Testis (tissue), 3 donors: ENCODE measurements around the gene KDM1A. TPM values are rescaled to one million over a fixed set of nuclear protein-coding genes. Genes with fewer than 3 reads are reported as not detected.

Experiments
- DNase-seq: peaks from one replicate; pipeline ENCODE4 v3.0.0-alpha.2; 2019
- H3K27ac ChIP-seq, 2 donors: fragments of 200-600 bp; sonication (generic); one replicate each; pipeline ENCODE4 v1.5.1; 2019
- H3K27me3 ChIP-seq: fragments of 200-600 bp; sonication (generic); one replicate; pipeline ENCODE4 v1.5.1; 2019
- H3K36me3 ChIP-seq: fragments of 200-600 bp; sonication (generic); one replicate; pipeline ENCODE4 v1.5.1; 2017; ENCODE audit warnings: low read depth; ENCODE audit errors: missing control alignments
- H3K4me1 ChIP-seq: fragments of 200-600 bp; sonication (generic); one replicate; pipeline ENCODE4 v1.5.1; 2019
- H3K4me3 ChIP-seq, 2 donors: fragments of 200-600 bp; sonication (generic); one replicate each; pipeline ENCODE4 v1.5.1; 2017 to 2019
- H3K9me3 ChIP-seq: fragments of 200-600 bp; sonication (generic); one replicate; pipeline ENCODE4 v1.5.1; 2017
- CTCF ChIP-seq, 3 experiments: fragments of 450-650 bp in 2 of 3; fragments of 200-600 bp in 1 of 3; sonication (generic) in 1 of 3; IDR thresholded peaks; one replicate each; pipeline ENCODE4 v1.5.1; 2016 to 2019; ENCODE audit warnings: antibody characterized with exemption in 3 of 3, mild to moderate bottlenecking in 2 of 3, moderate library complexity in 1 of 3
- POLR2A ChIP-seq: fragments of 450-650 bp; IDR thresholded peaks from one replicate; pipeline ENCODE4 v1.6.1; 2017; ENCODE audit warnings: antibody characterized with exemption, mild to moderate bottlenecking, moderate library complexity
- WGBS, 2 donors: methylation state at CpG; one replicate each; pipeline ENCODE4 v1.1.5; 2018; 5-methylcytosine and 5-hydroxymethylcytosine counted together
- intact Hi-C: fragments of 100-400 bp; cut with DNase I; formaldehyde crosslinking; loops from one replicate; pipeline ENCODE4 v1.15.1; 2023; ENCODE audit warnings: low total_unique reads
- polyA plus RNA-seq: library from polyadenylated mRNA; stranded (reverse); fragments of 350-450 nt; fragmentation: Illumina TruSeq; extraction: RNeasy Lipid Tissue Mini Kit (QIAGEN cat#74804); gene quantifications from one replicate; pipeline ENCODE4 v1.2.3, GENCODE V29; 2014; ENCODE audit warnings: low read depth, low replicate concordance; ENCODE audit not compliant: insufficient read depth
- total RNA-seq, 2 donors: library from RNA; depleted of rRNA; stranded (reverse); fragments of >200 nt; gene quantifications; one replicate each; pipeline ENCODE4 v1.2.3, GENCODE V29; 2016

KDM1A gene
- total and polyA plus RNA-seq, 3 donors from 2014 or later = 131 to 238 (median 157) TPM

DNA sequence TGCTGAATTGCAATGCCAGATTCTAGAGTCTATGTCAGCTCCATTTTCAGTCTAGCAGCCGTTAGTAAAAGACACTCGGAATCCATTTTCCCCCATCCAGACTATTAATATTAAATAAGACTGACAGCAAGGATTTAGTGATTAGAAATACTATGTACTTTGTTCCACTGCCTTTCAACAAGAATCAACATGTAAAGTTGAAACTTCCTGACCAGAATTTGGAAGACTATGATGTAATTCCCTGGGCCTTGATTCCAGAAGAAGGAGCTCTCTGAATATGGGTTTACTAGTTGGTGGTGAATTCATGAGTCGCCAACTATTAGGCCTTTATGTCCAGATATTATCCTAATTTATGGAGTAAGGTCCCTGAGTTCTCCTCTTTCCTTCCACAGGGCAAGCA is 24.8 kb downstream of the KDM1A start:
- no peak overlapping the region for H3K27ac ChIP-seq
- WGBS, 2 donors = 97% methylated on average over 3 of the region's 3 CpGs
- intact Hi-C loops = no loop called here
- no peak for TF ChIP-seq CTCF (IDR thresholded peaks at IDR 0.05)
- no peak for TF ChIP-seq POLR2A
- H3K27me3 ChIP-seq = no peaks in the 10 kb centered on the region
- no peaks in the 10 kb centered on the region for H3K9me3 ChIP-seq
- H3K36me3 ChIP-seq = no peaks in the 10 kb centered on the region
- no peaks in the 10 kb centered on the region for H3K4me1 ChIP-seq
- no peak overlapping the region for H3K4me3 ChIP-seq
- no peak for DNase-seq

DNA sequence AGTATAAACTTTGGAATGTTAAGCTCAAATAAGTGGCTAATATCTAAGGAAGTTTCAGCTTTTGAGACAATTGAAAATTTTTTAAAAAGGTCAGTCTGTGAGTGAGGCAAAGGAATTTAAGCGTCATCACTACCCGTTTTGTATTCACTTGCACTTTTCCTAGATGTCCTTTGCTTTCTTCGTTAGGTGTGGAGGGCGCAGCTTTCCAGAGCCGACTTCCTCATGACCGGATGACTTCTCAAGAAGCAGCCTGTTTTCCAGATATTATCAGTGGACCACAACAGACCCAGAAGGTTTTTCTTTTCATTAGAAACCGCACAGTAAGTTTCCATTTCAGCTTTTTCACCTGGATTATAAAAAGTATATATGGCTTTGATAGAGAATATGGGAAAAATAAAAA is 30.9 kb downstream of the KDM1A start:
- H3K36me3 ChIP-seq = no peaks in the 10 kb centered on the region
- DNase-seq = no peak
- H3K9me3 ChIP-seq = no peaks in the 10 kb centered on the region
- H3K27me3 ChIP-seq = no peaks in the 10 kb centered on the region
- H3K4me3 ChIP-seq = no peak overlapping the region
- 86 to 88% methylated on average over 7 of the region's 7 CpGs for WGBS, 2 donors
- no peak overlapping the region for H3K27ac ChIP-seq
- no peaks in the 10 kb centered on the region for H3K4me1 ChIP-seq
- intact Hi-C loops = no loop called here
- TF ChIP-seq POLR2A (no peak), CTCF (IDR thresholded peaks at IDR 0.05) (no peak)

GRCh38 chr1:23051290-23051909 is 32.1 kb downstream of the KDM1A start:
- no peaks in the 10 kb centered on the region for H3K9me3 ChIP-seq
- DNase-seq = no peak
- no peaks in the 10 kb centered on the region for H3K27me3 ChIP-seq
- H3K4me3 ChIP-seq = no peak overlapping the region
- no peak for TF ChIP-seq CTCF (IDR thresholded peaks at IDR 0.05)
- no peak overlapping the region for H3K27ac ChIP-seq
- 93 to 94% methylated on average over 4 of the region's 4 CpGs for WGBS, 2 donors
- no peaks in the 10 kb centered on the region for H3K4me1 ChIP-seq
- intact Hi-C loops = no loop called here
- H3K36me3 ChIP-seq = no peaks in the 10 kb centered on the region

- Histone ChIP-seq H3K4me3 (no peak overlapping the region), H3K4me1 (no peaks in the 10 kb centered on the region), H3K36me3 (no peaks in the 10 kb centered on the region), H3K27me3 (no peaks in the 10 kb centered on the region), H3K27ac (no peak overlapping the region), H3K9me3 (no peaks in the 10 kb centered on the region)
- DNase-seq = no peak
- intact Hi-C loops = no loop called here
- 67% methylated on average over 5 of the region's 5 CpGs for WGBS, 2 donors
- TF ChIP-seq POLR2A = no peak
- TF ChIP-seq CTCF (IDR thresholded peaks at IDR 0.05) = no peak
These were observed 38.0 kb downstream of the KDM1A start for GRCh38 chr1:23057301-23057700.

DNA sequence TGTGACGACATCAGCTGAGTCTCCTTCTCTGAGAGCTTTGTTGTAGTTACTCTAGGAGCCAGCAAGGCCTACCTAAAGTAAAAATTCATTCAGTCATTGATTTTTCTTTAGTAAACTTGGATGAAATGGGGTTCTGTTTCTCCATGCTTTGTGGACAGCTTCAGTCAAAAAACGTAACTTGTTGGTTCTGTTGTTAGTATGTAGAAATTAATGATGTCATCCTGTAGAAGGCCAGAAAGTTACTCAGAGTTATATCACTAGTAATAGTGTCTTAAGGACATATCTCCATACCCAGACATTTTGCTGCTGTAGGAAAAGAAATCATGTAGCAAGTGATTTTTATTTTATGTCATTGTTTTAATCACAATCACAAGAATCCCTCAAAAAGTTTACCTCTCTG is 43.0 kb downstream of the KDM1A start:
- DNase-seq = no peak
- no peak for TF ChIP-seq POLR2A
- TF ChIP-seq CTCF (IDR thresholded peaks at IDR 0.05) = no peak
- Histone ChIP-seq H3K4me3 (no peak overlapping the region), H3K27me3 (no peaks in the 10 kb centered on the region), H3K4me1 (no peaks in the 10 kb centered on the region), H3K27ac (no peak overlapping the region), H3K36me3 (no peaks in the 10 kb centered on the region), H3K9me3 (no peaks in the 10 kb centered on the region)
- intact Hi-C loops = no loop called here
- WGBS, 2 donors = 84 to 95% methylated on average over 2 of the region's 2 CpGs
